A549 (cell line): ENCODE measurements around the gene ADGRL3. TPM values are rescaled to one million over a fixed set of nuclear protein-coding genes. Genes with fewer than 3 reads are reported as not detected.

ENCODE experiments used
- ATAC-seq, 2 experiments: fragments of 200-7000 bp in 1 of 2; fragments of >200 bp in 1 of 2; cut with Nextera tagmentation in 1 of 2; cut with Tn5 transposase in 1 of 2; 3 replicates each; pipeline versions ENCODE4 v1.8.0 to v1.9.1; 2018 to 2020; ENCODE audit warnings: mild to moderate bottlenecking in 1 of 2, moderate library complexity in 1 of 2
- CTCF ChIA-PET: fragments of 300-600 bp; sonication (Branson Sonifier 250); formaldehyde crosslinking; extraction: SDS; loops from one replicate; lab custom pipeline; 2021; ENCODE audit warnings: antibody characterized with exemption, inconsistent platforms; lab: Yijun Ruan, JAX
- POLR2A ChIA-PET: fragments of 350-600 bp; formaldehyde crosslinking; extraction: SDS; loops from one replicate; lab custom pipeline; 2021; ENCODE audit warnings: antibody characterized with exemption, inconsistent platforms; lab: Yijun Ruan, JAX
- DNase-seq, 2 experiments: peaks; one replicate each; pipeline versions ENCODE4 v3.0.0 to v3.0.0-alpha.2; 2011 to 2016; ENCODE audit warnings: low read depth in 1 of 2, low spot score in 1 of 2
- FAIRE-seq: peaks from 2 replicates; lab custom pipeline; 2011; peaks lifted over from hg19 to GRCh38; lab: Jason Lieb, UNC
- H3K27ac ChIP-seq, 2 experiments: fragments of >200 bp; sonication (Bioruptor Twin); formaldehyde crosslinking; 3 replicates each; pipeline ENCODE4 v1.5.1; 2016 to 2017
- H3K4me1 ChIP-seq: fragments of >200 bp; sonication (Bioruptor Twin); formaldehyde crosslinking; 3 replicates; pipeline ENCODE4 v1.6.1; 2016
- H3K4me2 ChIP-seq: fragments of >200 bp; sonication (Bioruptor Twin); formaldehyde crosslinking; 3 replicates; pipeline ENCODE4 v1.6.1; 2016
- H3K4me3 ChIP-seq: fragments of >200 bp; sonication (Bioruptor Twin); formaldehyde crosslinking; 3 replicates; pipeline ENCODE4 v1.5.1; 2016
- H3K9me3 ChIP-seq: fragments of >200 bp; sonication (Bioruptor Twin); formaldehyde crosslinking; 3 replicates; pipeline ENCODE4 v1.6.1; 2016
- ATOH8 ChIP-seq: fragments of 250-450 bp; sonication (Bioruptor Pico); IDR thresholded peaks from 2 replicates; pipeline ENCODE4 v1.5.0; 2020; ENCODE audit warnings: low read depth, mild to moderate bottlenecking, moderate library complexity
- BCL3 ChIP-seq: fragments of >200 bp; sonication (Bioruptor Twin); formaldehyde crosslinking; IDR thresholded peaks from 3 replicates; pipeline ENCODE4 v1.6.1; 2016
- CBX8 ChIP-seq: fragments of 200-600 bp; sonication (generic); IDR thresholded peaks from 2 replicates; pipeline ENCODE4 v1.6.1; 2016
- EHMT2 ChIP-seq: fragments of 200-600 bp; sonication (generic); IDR thresholded peaks from 2 replicates; pipeline ENCODE4 v1.6.1; 2016; ENCODE audit warnings: antibody characterized with exemption, low read depth, mild to moderate bottlenecking, moderate library complexity
- ELK1 ChIP-seq: fragments of 150-350 bp; IDR thresholded peaks from 2 replicates; pipeline ENCODE4 v1.6.1; 2014; ENCODE audit warnings: low read depth, mild to moderate bottlenecking, low read length
- FOSL2 ChIP-seq, 2 experiments: fragments of 450-650 bp in 1 of 2; fragments of >200 bp in 1 of 2; sonication (Bioruptor Twin) in 1 of 2; formaldehyde crosslinking; IDR thresholded peaks; 2 replicates each; pipeline versions ENCODE4 v1.5.0 to v1.6.1; 2016 to 2020; ENCODE audit warnings: mild to moderate bottlenecking in 1 of 2, moderate library complexity in 1 of 2
- FOXS1 ChIP-seq: fragments of 250-450 bp; sonication (Bioruptor Pico); IDR thresholded peaks from 2 replicates; pipeline ENCODE4 v1.5.0; 2020; ENCODE audit warnings: mild to moderate bottlenecking, moderate library complexity
- GATA3 ChIP-seq: IDR thresholded peaks from 2 replicates; pipeline ENCODE4 v1.6.1; 2012; ENCODE audit warnings: borderline replicate concordance
- HES2 ChIP-seq: fragments of >200 bp; sonication (Bioruptor Twin); formaldehyde crosslinking; IDR thresholded peaks from 2 replicates; pipeline ENCODE4 v1.6.1; 2016
- HEYL ChIP-seq: fragments of 250-450 bp; sonication (Bioruptor Pico); IDR thresholded peaks from 2 replicates; pipeline ENCODE4 v1.8.0; 2021; ENCODE audit warnings: mild to moderate bottlenecking, moderate library complexity
- HMGXB4 ChIP-seq: fragments of 250-450 bp; sonication (Bioruptor Pico); IDR thresholded peaks from 2 replicates; pipeline ENCODE4 v1.5.0; 2021; ENCODE audit warnings: mild to moderate bottlenecking, moderate library complexity, borderline replicate concordance
- HOXA7 ChIP-seq: fragments of 250-450 bp; sonication (Bioruptor Pico); IDR thresholded peaks from 2 replicates; pipeline ENCODE4 v1.5.0; 2020; ENCODE audit warnings: mild to moderate bottlenecking, moderate library complexity
- HOXB13 ChIP-seq: fragments of 250-450 bp; sonication (Bioruptor Pico); IDR thresholded peaks from 2 replicates; pipeline ENCODE4 v1.5.0; 2020; ENCODE audit warnings: low read depth, mild to moderate bottlenecking, moderate library complexity
- JUN ChIP-seq, 2 experiments: fragments of >200 bp; sonication (Bioruptor Twin); formaldehyde crosslinking; IDR thresholded peaks; 2 replicates in 1 of 2; 3 replicates in 1 of 2; pipeline ENCODE4 v1.6.1; 2016 to 2017
- MAZ ChIP-seq: fragments of 150-350 bp; IDR thresholded peaks from 2 replicates; pipeline ENCODE4 v1.6.1; 2014; ENCODE audit warnings: antibody characterized with exemption, low read depth, low read length, borderline replicate concordance
- MYC ChIP-seq: IDR thresholded peaks from 2 replicates; pipeline ENCODE4 v1.6.1; 2012; ENCODE audit warnings: mild to moderate bottlenecking, inconsistent platforms, low read length, improper control_type of control experiment, borderline replicate concordance
- PHF8 ChIP-seq: fragments of 200-600 bp; sonication (generic); IDR thresholded peaks from 2 replicates; pipeline ENCODE4 v1.6.1; 2016; ENCODE audit warnings: low read depth, mild to moderate bottlenecking, antibody characterized with exemption, moderate library complexity, borderline replicate concordance
- POLR2A ChIP-seq: IDR thresholded peaks from 2 replicates; pipeline ENCODE4 v1.6.1; 2012; ENCODE audit warnings: mild to moderate bottlenecking, low read length
- RARB ChIP-seq: fragments of 250-450 bp; sonication (Bioruptor Pico); IDR thresholded peaks from 2 replicates; pipeline ENCODE4 v1.8.0; 2021; ENCODE audit warnings: mild to moderate bottlenecking, moderate library complexity
- SMC3 ChIP-seq: fragments of >200 bp; sonication (Bioruptor Twin); formaldehyde crosslinking; IDR thresholded peaks from 3 replicates; pipeline ENCODE4 v1.6.1; 2018; ENCODE audit warnings: inconsistent platforms
- SREBF2 ChIP-seq: fragments of 450-650 bp; IDR thresholded peaks from 2 replicates; pipeline ENCODE4 v1.6.1; 2014; ENCODE audit warnings: mild to moderate bottlenecking, moderate library complexity
- TP53 ChIP-seq: fragments of 250-450 bp; sonication (Bioruptor Pico); IDR thresholded peaks from 2 replicates; pipeline ENCODE4 v1.5.0; 2021; ENCODE audit warnings: mild to moderate bottlenecking, moderate library complexity
- USF2 ChIP-seq: fragments of 450-650 bp; IDR thresholded peaks from 2 replicates; pipeline ENCODE4 v1.6.1; 2014; ENCODE audit warnings: antibody characterized with exemption
- ZC3H11A ChIP-seq: fragments of 450-650 bp; IDR thresholded peaks from 2 replicates; pipeline ENCODE4 v1.6.1; 2014; ENCODE audit warnings: antibody characterized with exemption, mild to moderate bottlenecking
- WGBS: methylation state at CpG from one replicate; pipeline ENCODE4 v1.1.6; 2017; ENCODE audit errors: missing lambda C conversion rate; 5-methylcytosine and 5-hydroxymethylcytosine counted together
- polyA plus RNA-seq, 4 experiments: library from polyadenylated mRNA; depleted of rRNA in 3 of 4; stranded (reverse); fragments of >200 nt; fragmentation: RNase III in 1 of 4; extraction: RNeasy Plus Mini Kit Qiagen cat#74134 plus additional on column Dnase treatment in 1 of 4; gene quantifications; 2 replicates in 3 of 4; 3 replicates in 1 of 4; pipeline ENCODE4 v1.2.3, GENCODE V29; 2011 to 2017

Gene ADGRL3
- polyA plus RNA-seq, 2 of the 4 experiments (the other 2 are of a cell fraction), result 0.05 to 0.12 TPM

GRCh38 chr4:62004881-62005280 is 804.8 kb downstream of the ADGRL3 start:
- Histone ChIP-seq H3K9me3 (no peaks in the 10 kb centered on the region), H3K4me2 (no peak overlapping the region), H3K4me1 (no peaks in the 10 kb centered on the region), H3K4me3 (no peak overlapping the region), H3K27ac (no peak overlapping the region)
- DNase-seq (no peak), FAIRE-seq (no peak), ATAC-seq (no peak)
- ChIA-PET CTCF (no interaction called here), POLR2A (no interaction called here)
- TF ChIP-seq USF2, result no peak
- TF ChIP-seq CBX8, result no peak
- TF ChIP-seq HMGXB4 (CRISPR knock-in tag), result no peak
- TF ChIP-seq ZC3H11A, result no peak
- no peak for TF ChIP-seq MAZ
- TF ChIP-seq RARB (CRISPR knock-in tag), result no peak
- TF ChIP-seq BCL3, result no peak
- TF ChIP-seq ATOH8 (CRISPR knock-in tag), result no peak
- TF ChIP-seq FOXS1, result no peak
- TF ChIP-seq HOXB13, result no peak
- no peak for TF ChIP-seq HOXA7
- TF ChIP-seq EHMT2, result no peak
- no peak for TF ChIP-seq HES2
- no peak for TF ChIP-seq SMC3
- TF ChIP-seq POLR2A, result no peak
- no peak for TF ChIP-seq GATA3

GRCh38 chr4:62006108-62006507 is 806.0 kb downstream of the ADGRL3 start:
- WGBS, result 0% methylated on average over 1 of the region's 5 CpGs
- Histone ChIP-seq H3K4me3 (no peak overlapping the region), H3K27ac (no peak overlapping the region), H3K9me3 (no peaks in the 10 kb centered on the region), H3K4me1 (no peaks in the 10 kb centered on the region), H3K4me2 (no peak overlapping the region)
- POLR2A ChIA-PET, result no interaction called here
- ATAC-seq, result no peak
- TF ChIP-seq JUN (IDR thresholded peaks at IDR 0.05), result no peak
- TF ChIP-seq HEYL (CRISPR knock-in tag), result no peak
- no peak for TF ChIP-seq HOXB13
- TF ChIP-seq ELK1, result no peak
- no peak for TF ChIP-seq PHF8
- no peak for TF ChIP-seq SREBF2
- TF ChIP-seq MAZ, result no peak
- no peak for TF ChIP-seq MYC
- TF ChIP-seq TP53 (CRISPR knock-in tag), result no peak
- TF ChIP-seq GATA3, result no peak
- no peak for TF ChIP-seq FOSL2 (IDR thresholded peaks at IDR 0.05)
- TF ChIP-seq FOSL2 (CRISPR knock-in tag; IDR thresholded peaks at IDR 0.05), result no peak
- TF ChIP-seq FOXS1, result no peak
- CTCF ChIA-PET, result no interaction called here
- FAIRE-seq, result no peak
- DNase-seq, result no peak
